ENCODE data around the gene GRK4. TPM values are rescaled to one million over a fixed set of nuclear protein-coding genes. Genes with fewer than 3 reads are reported as not detected.

GRK4 gene
- total and polyA plus RNA-seq, 2 donors (not counting 1 experiment from before 2014, with no cell fraction given), result 0.73 to 2.3 TPM

DNA sequence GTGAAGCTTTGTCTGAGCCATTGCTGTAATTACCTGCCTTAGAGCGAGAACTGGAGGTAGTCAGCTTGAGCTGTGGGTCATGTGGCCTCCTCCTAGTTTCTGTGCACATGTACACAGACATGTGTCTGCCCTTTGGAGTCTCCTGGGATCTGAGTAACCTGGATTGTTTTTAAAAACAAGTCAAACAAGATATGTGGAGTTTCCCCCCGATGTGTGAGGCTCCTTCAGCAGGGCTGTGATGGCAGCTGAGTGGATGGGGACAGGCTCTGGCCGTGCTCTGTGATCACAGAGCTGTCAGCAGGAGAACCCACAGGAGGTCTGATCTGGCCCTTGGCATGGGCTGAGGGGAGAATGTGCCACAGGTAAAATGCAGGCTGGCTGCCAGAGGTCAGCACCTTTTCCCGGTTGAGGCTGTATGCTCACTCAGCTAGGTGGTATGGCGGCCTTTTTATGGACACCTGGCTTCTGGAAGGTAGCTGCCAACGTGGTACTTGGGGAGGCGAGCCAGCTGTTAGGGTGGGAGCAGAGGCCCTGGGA, 38.5 kb upstream of the GRK4 start:
- H3K36me3 ChIP-seq (replicated peaks in 1 of 2; ENCODE audit: control extremely low read depth in 1 of 2, control insufficient read depth in 1 of 2, extremely low read depth in 1 of 2, insufficient read depth in 2 of 2, low read length in 1 of 2), result peaks cover 0 to 71% of the 10 kb centered on the region in 2 experiments
- H2AFZ ChIP-seq (ENCODE audit: insufficient read depth, low read depth, low read length, poor library complexity, severe bottlenecking), result no peak overlapping the region
- no peak overlapping the region for H3K4me3 ChIP-seq (ENCODE audit: control extremely low read depth in 1 of 5, extremely low read depth in 1 of 5, insufficient read depth in 1 of 5, low read depth in 2 of 5, low read length in 4 of 5)
- Mint-ChIP-seq H3K27ac (peak overlapping the region; percentile 50), H3K27me3 (no peaks in the 10 kb centered on the region), H3K9me3 (ENCODE audit: insufficient read depth) (no peaks in the 10 kb centered on the region), H3K4me3 (no peak overlapping the region), H3K4me1 (peaks cover 39% of the 10 kb centered on the region)
- ChIA-PET POLR2A (no interaction called here), CTCF (interaction anchor here (3.1 kb wide), 1 partner anchor 14 kb away, joined by 11 read pairs; no protein-coding TSS in a partner anchor)
- no peak overlapping the region for H3K9ac ChIP-seq (ENCODE audit: low read length)
- ATAC-seq (ENCODE audit: low read depth), result no peak
- no peaks in the 10 kb centered on the region for H3K9me3 ChIP-seq (ENCODE audit: control extremely low read depth in 1 of 3, control insufficient read depth in 2 of 3, insufficient read depth in 1 of 3, low read length in 2 of 3)
- H4K20me1 ChIP-seq (ENCODE audit: control insufficient read depth, insufficient read depth, low read length, poor library complexity, severe bottlenecking), result peaks cover 82% of the 10 kb centered on the region
- TF ChIP-seq, protein P1, sequence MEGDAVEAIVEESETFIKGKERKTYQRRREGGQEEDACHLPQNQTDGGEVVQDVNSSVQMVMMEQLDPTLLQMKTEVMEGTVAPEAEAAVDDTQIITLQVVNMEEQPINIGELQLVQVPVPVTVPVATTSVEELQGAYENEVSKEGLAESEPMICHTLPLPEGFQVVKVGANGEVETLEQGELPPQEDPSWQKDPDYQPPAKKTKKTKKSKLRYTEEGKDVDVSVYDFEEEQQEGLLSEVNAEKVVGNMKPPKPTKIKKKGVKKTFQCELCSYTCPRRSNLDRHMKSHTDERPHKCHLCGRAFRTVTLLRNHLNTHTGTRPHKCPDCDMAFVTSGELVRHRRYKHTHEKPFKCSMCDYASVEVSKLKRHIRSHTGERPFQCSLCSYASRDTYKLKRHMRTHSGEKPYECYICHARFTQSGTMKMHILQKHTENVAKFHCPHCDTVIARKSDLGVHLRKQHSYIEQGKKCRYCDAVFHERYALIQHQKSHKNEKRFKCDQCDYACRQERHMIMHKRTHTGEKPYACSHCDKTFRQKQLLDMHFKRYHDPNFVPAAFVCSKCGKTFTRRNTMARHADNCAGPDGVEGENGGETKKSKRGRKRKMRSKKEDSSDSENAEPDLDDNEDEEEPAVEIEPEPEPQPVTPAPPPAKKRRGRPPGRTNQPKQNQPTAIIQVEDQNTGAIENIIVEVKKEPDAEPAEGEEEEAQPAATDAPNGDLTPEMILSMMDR (IDR thresholded peaks at IDR 0.05), result no peak
- TF ChIP-seq EZH2 (IDR thresholded peaks at IDR 0.05; ENCODE audit: borderline replicate concordance, insufficient read depth, low read depth, low read length, poor library complexity, severe bottlenecking), result no peak
- peaks cover 13 to 22% of the 10 kb centered on the region in 2 donors for H3K4me1 ChIP-seq (ENCODE audit: control insufficient read depth in 2 of 2, insufficient read depth in 2 of 2, low read length in 2 of 2)
- DNase-seq, result no peak
- no peak overlapping the region for H3K4me2 ChIP-seq (replicated peaks; ENCODE audit: low read depth, low read length, poor library complexity, severe bottlenecking)
- intact Hi-C loops (cut with micrococcal nuclease), result no loop called here
- H3K27ac ChIP-seq (ENCODE audit: low read length in 2 of 2), result no peak overlapping the region
- no peaks in the 10 kb centered on the region for H3K27me3 ChIP-seq (replicated peaks in 1 of 4; ENCODE audit: control extremely low read depth in 1 of 4, control insufficient read depth in 3 of 4, insufficient read depth in 4 of 4, low read length in 3 of 4)
- H3K79me2 ChIP-seq (ENCODE audit: control insufficient read depth, insufficient read depth, low read length), result peaks cover 61% of the 10 kb centered on the region
- 95% methylated on average over 7 of the region's 7 CpGs for WGBS (ENCODE audit: insufficient coverage)

GRCh38 chr4:2925496-2925895, 37.9 kb upstream of the GRK4 start:
- POLR2A ChIA-PET, result interaction anchor here (0.5 kb wide), 1 partner anchor 177 kb away, joined by 3 read pairs; no protein-coding TSS in a partner anchor
- TF ChIP-seq, protein P1 (IDR thresholded peaks at IDR 0.05), result no peak
- TF ChIP-seq EZH2 (IDR thresholded peaks at IDR 0.05; ENCODE audit: borderline replicate concordance, insufficient read depth, low read depth, low read length, poor library complexity, severe bottlenecking), result no peak
- intact Hi-C loops (cut with micrococcal nuclease), result no loop called here
- no peak overlapping the region for H3K9ac ChIP-seq (ENCODE audit: low read length)
- H3K9me3 ChIP-seq (ENCODE audit: control extremely low read depth in 1 of 3, control insufficient read depth in 2 of 3, insufficient read depth in 1 of 3, low read length in 2 of 3), result no peaks in the 10 kb centered on the region
- no peak overlapping the region for H3K27ac ChIP-seq (ENCODE audit: low read length in 2 of 2)
- no CpG with 5 or more reads among the region's 5 CpGs for WGBS (ENCODE audit: insufficient coverage)
- CTCF ChIA-PET, result interaction anchor here (3.1 kb wide), 1 partner anchor 14 kb away, joined by 11 read pairs; no protein-coding TSS in a partner anchor
- H3K79me2 ChIP-seq (ENCODE audit: control insufficient read depth, insufficient read depth, low read length), result peaks cover 54% of the 10 kb centered on the region
- no peak overlapping the region for H3K4me3 ChIP-seq (ENCODE audit: control extremely low read depth in 1 of 5, extremely low read depth in 1 of 5, insufficient read depth in 1 of 5, low read depth in 2 of 5, low read length in 4 of 5)
- H3K4me3 Mint-ChIP-seq, result no peak overlapping the region
- no peaks in the 10 kb centered on the region for H3K9me3 Mint-ChIP-seq (ENCODE audit: insufficient read depth)
- no peaks in the 10 kb centered on the region for H3K27me3 Mint-ChIP-seq
- H3K36me3 ChIP-seq (replicated peaks in 1 of 2; ENCODE audit: control extremely low read depth in 1 of 2, control insufficient read depth in 1 of 2, extremely low read depth in 1 of 2, insufficient read depth in 2 of 2, low read length in 1 of 2), result peaks cover 0 to 78% of the 10 kb centered on the region in 2 experiments
- H3K27ac Mint-ChIP-seq, result no peak overlapping the region
- H3K4me1 ChIP-seq (ENCODE audit: control insufficient read depth in 2 of 2, insufficient read depth in 2 of 2, low read length in 2 of 2), result peaks cover 13 to 25% of the 10 kb centered on the region in 2 donors
- H3K4me2 ChIP-seq (replicated peaks; ENCODE audit: low read depth, low read length, poor library complexity, severe bottlenecking), result no peak overlapping the region
- peaks cover 81% of the 10 kb centered on the region for H4K20me1 ChIP-seq (ENCODE audit: control insufficient read depth, insufficient read depth, low read length, poor library complexity, severe bottlenecking)
- ATAC-seq (ENCODE audit: low read depth) (no peak), DNase-seq (no peak)
- no peak overlapping the region for H2AFZ ChIP-seq (ENCODE audit: insufficient read depth, low read depth, low read length, poor library complexity, severe bottlenecking)
- no peaks in the 10 kb centered on the region for H3K27me3 ChIP-seq (replicated peaks in 1 of 4; ENCODE audit: control extremely low read depth in 1 of 4, control insufficient read depth in 3 of 4, insufficient read depth in 4 of 4, low read length in 3 of 4)
- H3K4me1 Mint-ChIP-seq, result peaks cover 34% of the 10 kb centered on the region
